GM21717 (cell line): ENCODE results near the gene FAS.

Source experiments
- ATAC-seq: cut with Tn5 transposase; IDR thresholded peaks from one replicate; pipeline ENCODE4 v1.9.1; 2021; ENCODE audit warnings: mild to moderate bottlenecking, moderate library complexity; ENCODE audit not compliant: unreplicated experiment

The FAS gene

DNA sequence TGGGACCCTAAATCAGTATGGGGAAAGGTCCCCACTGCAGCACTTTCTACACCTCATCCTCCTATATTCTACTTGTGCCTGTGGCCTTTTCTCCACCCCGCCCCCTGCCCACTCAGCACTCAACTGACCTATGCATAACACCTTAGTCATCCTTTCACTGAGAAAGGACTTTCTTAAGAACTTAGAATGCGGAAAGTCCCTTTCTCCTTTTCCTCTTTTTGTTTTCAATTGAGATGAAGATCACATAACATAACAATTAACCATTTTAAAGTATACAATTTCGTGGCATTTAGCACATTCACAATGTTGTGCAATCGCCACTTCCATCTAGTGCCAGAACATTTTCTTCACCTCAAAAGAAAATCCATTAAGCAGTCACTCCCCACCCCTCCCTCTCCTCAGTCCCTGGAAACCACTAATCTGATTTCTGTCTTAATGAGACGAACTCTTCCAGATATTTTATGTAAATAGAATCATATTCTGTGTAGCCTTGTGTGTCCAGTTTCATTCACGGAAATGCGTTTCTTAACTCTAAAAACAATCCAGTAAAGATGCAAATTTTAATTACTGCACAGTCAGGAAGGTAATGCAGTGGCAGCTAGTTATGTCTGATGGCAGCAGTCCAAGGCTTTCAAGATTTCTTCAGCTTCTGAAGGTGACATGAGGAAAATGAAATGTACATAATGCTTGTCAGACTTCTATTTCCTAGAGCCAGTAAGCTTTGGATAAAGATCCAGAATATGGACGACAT is 41.7 kb downstream of the FAS start:
- ATAC-seq = no peak

DNA sequence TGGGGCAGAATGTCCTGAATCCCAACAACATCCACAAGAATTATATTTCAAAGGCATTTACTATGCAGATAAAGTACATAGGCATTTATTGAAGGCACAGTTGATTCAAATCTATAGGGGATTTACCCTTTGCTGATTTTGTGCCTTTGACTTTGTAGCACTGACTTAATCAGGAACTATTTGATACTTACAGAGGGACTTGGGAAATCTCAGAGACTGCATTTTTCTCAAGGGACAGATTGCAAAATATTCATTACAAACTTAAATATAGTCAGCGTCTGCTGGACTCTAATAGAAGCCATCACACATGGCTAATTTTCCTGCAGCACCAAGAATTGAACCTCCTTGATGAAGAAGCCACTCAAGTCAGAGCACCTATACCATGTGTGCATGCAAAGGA is 44.9 kb downstream of the FAS start:
- no peak for ATAC-seq

DNA sequence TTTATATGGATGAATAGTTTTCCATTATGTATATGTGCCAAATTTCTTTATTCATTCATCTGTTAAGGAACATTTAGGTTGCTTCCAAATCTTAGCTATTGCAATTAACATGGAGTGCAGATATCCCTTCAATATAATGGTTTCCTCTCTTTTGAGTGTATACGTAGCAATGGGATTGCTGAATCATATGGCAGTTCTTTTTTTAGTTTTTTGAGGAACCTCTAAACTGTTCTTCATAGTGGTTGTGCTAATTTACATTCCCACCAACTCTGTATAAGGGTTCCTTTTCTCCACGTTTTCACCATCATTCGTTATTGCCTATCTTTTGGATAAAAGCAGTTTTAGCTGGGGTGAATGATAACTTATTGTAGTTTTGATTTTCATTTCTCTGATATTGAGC is 46.5 kb downstream of the FAS start:
- no peak for ATAC-seq

DNA sequence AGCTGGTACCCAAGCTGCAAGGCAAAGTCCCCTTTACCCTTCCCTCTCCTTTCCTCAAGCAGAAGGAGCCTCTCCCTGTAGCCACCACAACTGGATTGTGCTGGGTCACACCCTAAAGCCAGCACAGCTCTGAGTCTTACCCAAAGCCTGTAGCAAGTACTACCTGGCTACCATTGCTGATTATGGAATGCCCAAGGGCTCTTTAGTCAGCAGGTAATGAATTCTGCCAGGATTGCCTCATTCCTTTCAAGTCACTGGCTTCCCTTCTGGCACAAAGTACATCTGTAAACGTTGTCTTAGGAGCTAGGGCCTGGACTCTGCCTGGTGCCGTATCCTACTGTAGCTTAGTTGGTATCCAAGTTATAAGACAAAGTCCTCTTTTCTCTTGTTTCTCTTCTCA is 52.0 kb downstream of the FAS start:
- ATAC-seq = no peak

DNA sequence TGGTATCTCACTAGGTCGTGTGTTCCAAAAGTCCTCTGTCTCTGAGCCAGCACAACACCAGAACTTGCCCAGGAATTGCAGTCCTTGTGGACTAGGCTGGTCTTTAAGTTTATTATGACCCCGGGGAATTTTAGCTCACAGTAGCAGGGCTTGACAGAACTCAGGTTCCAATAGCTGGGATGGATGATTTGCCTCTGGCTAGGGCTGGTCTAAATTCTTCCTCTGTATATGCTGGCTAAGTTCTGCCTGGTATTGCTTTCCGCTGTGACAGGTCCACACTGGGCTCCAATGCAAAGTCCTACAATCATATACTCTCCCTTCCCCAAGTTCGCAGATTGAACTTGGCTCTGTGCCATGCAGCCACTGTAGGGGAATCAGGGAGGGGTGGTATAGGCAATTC is 52.5 kb downstream of the FAS start:
- no peak for ATAC-seq

DNA sequence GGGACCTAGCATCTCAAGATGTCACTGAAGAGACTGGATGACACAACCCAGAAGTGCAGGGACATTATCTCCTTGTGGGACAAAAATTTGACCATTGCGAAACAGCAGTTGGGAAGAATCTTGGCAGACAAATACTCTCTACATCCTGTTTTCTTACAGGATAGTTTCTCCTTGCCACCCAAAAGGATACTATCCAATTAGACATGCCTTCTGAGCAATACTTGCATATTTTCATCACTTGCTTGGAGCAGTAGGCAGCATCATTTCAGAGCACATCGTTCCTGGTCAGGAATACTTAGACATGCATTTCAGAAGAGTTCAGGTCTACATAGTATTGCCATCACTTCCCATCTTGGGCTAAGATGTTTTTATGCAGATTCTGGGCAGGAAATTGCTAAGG is 56.8 kb downstream of the FAS start:
- ATAC-seq = no peak

DNA sequence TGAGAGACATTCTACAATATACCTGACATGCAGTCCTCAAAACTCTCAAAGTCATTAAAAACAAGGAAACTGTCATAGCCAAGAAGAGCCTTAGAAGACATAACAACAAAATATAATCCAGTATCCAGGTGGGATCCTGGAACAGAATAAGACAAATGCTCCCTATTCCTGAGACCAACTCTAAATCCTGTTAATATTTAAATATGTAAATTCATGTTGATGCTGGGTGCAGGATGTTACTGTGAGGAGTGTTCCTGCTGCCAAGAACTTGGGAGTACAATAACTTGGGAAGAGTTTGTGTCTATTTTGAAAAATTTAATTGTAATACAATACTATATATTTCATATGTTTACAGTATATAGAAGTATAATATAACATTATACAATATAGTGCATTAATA is 61.0 kb downstream of the FAS start:
- no peak for ATAC-seq

DNA sequence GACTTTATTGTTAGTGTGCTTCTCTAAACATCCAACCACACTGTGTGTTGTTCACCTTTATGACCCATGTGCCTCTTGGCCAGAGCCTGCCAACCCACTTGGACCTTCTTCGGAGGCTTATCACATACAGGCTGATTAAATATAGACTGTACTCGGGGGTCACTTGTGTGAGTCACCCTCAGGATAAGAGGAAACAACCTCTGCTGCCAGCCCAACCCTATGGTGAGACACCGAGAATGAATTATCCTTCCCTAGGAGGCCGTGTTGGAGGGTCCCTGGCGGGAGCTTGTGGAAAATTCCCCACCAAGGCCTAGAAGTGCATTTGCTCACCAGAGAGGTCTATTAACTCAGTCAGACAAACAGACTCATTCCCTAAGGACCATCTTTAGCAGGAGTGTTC is 63.0 kb downstream of the FAS start:
- ATAC-seq = no peak

DNA sequence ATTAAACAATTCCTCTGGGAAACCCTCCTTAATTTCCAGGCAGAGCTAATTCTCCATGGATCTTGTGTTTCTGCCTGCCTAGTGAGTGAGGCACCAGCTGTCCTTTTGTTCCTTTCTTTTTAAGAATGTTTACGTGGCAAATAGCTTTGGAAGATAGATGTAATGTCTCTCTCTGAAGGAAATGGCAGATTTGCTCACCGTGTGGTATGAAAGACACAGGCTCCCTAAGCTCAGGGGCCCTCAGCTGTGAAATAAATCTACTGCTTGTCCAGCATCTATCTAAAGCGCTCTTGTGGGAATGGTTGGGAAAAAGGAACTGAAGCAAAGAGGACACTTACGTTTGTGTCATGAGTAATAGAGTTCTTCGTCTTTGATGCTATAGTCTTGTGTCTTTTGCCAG is 64.6 kb downstream of the FAS start:
- ATAC-seq = no peak

DNA sequence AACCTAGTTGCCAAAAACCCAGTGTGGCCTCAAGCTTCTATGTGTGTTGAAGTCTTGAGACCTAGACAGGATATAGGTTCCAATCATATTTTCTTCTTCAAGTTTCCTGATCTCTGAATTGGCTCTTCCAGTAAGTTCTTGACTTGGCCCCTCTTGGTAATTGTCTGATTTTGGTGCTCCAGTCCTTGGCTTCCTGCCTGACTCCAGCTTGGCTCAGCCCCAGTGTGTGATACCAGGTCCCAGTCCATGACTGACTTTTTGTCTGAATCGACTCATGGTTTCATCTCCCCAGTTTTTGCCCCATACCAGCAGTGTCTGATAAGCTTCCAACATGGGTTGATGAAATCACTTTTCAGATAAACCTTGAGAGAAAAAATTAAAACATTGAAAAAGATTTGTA is 72.3 kb downstream of the FAS start:
- no peak for ATAC-seq

DNA sequence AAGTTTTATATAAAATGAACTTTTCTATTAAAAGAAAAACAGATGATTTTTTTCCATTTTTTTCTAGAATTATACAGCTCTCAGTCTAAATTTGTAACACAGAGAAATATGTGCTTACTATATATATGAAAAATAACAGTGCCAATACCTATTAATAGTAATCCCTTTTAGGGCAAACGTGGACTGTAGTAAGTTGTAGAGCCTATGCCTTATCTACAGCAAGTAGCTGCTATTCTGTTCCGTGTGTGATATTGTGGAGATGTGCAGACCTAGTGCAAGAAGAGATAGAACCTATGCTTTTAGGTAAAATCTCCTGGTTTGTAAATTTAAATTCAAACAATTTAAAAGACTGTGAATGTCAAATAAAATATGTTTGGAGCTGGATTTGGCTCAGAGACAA is 72.9 kb downstream of the FAS start:
- no peak for ATAC-seq

DNA sequence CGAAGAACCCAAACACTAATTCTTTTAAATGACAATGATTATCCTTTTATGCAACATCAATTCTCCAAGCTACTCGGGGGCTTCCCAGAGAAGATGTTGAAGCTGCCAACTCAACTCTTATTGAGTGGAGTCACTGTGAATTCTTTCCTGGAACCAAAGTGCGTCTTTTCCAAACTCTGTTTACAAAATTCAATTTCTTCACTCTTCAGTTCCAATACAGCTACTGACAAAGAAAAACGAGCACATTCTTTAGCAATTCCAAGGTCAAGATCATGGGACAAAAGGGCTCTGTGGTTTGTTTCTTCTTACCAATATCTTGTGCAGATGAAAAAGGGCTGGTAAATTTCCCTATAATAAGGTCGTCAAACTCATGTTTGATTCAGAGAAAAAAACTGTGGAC is 74.2 kb downstream of the FAS start:
- no peak for ATAC-seq
